WTC11 (cell line): ENCODE data around the gene SUPT3H. TPM values are rescaled to one million over a fixed set of nuclear protein-coding genes. Genes with fewer than 3 reads are reported as not detected.

Source experiments
- ATAC-seq: fragments of 200-7000 bp; cut with Tn5 transposase; 2 replicates; pipeline ENCODE4 v1.10.0; 2021; ENCODE audit warnings: mild to moderate bottlenecking, moderate library complexity
- CTCF ChIA-PET: fragments of 300-600 bp; sonication (Branson Sonifier 250); formaldehyde crosslinking; loops from one replicate; lab custom pipeline; 2021; ENCODE audit warnings: antibody characterized with exemption; lab: Charles Lee
- POLR2A ChIA-PET: fragments of 350-600 bp; sonication (Branson Sonifier 250); formaldehyde crosslinking; loops from one replicate; lab custom pipeline; 2021; ENCODE audit warnings: antibody characterized with exemption; lab: Charles Lee
- DNase-seq: peaks from one replicate; pipeline ENCODE4 v3.0.0; 2021; ENCODE audit warnings: low spot score
- H3K27ac Mint-ChIP-seq: 2 replicates; pipeline ENCODE4 v1.8.0; 2021; ENCODE audit warnings: mixed read lengths
- H3K27me3 Mint-ChIP-seq: 2 replicates; pipeline ENCODE4 v1.8.0; 2021; ENCODE audit warnings: low read depth, mild to moderate bottlenecking, moderate library complexity, mixed read lengths
- H3K36me3 Mint-ChIP-seq: 2 replicates; pipeline ENCODE4 v1.8.0; 2021; ENCODE audit warnings: mixed read lengths
- H3K4me1 Mint-ChIP-seq: 2 replicates; pipeline ENCODE4 v1.8.0; 2022; ENCODE audit warnings: mixed read lengths
- H3K4me3 Mint-ChIP-seq: 2 replicates; pipeline ENCODE4 v1.8.0; 2021; ENCODE audit warnings: mild to moderate bottlenecking, moderate library complexity, mixed read lengths
- H3K9me3 Mint-ChIP-seq: 2 replicates; pipeline ENCODE4 v1.8.0; 2021; ENCODE audit warnings: mixed read lengths
- CBFB ChIP-seq: sonication (generic); formaldehyde crosslinking; IDR thresholded peaks from 2 replicates; pipeline ENCODE4 v1.8.1; 2022; ENCODE audit warnings: mild to moderate bottlenecking, low read depth, missing genetic modification reagents
- CREM ChIP-seq: sonication (generic); formaldehyde crosslinking; IDR thresholded peaks from 2 replicates; pipeline ENCODE4 v1.8.1; 2022; ENCODE audit warnings: mild to moderate bottlenecking, missing genetic modification reagents, moderate library complexity
- ELF4 ChIP-seq: sonication (generic); formaldehyde crosslinking; IDR thresholded peaks from 2 replicates; pipeline ENCODE4 v1.8.1; 2022; ENCODE audit warnings: low read depth, mild to moderate bottlenecking, moderate library complexity, missing genetic modification reagents
- EMX1 ChIP-seq: fragments of 250-450 bp; sonication (Bioruptor Pico); IDR thresholded peaks from 2 replicates; pipeline ENCODE4 v1.8.0; 2021; ENCODE audit warnings: mild to moderate bottlenecking
- ESRRA ChIP-seq: sonication (generic); formaldehyde crosslinking; IDR thresholded peaks from 2 replicates; pipeline ENCODE4 v1.8.1; 2022; ENCODE audit warnings: mild to moderate bottlenecking, missing genetic modification reagents, borderline replicate concordance
- FOXK1 ChIP-seq: sonication (generic); formaldehyde crosslinking; IDR thresholded peaks from 2 replicates; pipeline ENCODE4 v1.8.0; 2022; ENCODE audit warnings: mild to moderate bottlenecking, moderate library complexity, missing genetic modification reagents
- FOXP1 ChIP-seq: sonication (generic); formaldehyde crosslinking; IDR thresholded peaks from 2 replicates; pipeline ENCODE4 v1.8.0; 2022; ENCODE audit warnings: missing genetic modification reagents, mild to moderate bottlenecking, moderate library complexity, borderline replicate concordance
- GABPB1 ChIP-seq: sonication (generic); formaldehyde crosslinking; IDR thresholded peaks from 2 replicates; pipeline ENCODE4 v1.8.1; 2023; ENCODE audit warnings: mild to moderate bottlenecking, missing genetic modification reagents
- GTF2I ChIP-seq: fragments of 250-450 bp; sonication (Bioruptor Pico); conservative IDR thresholded peaks from 2 replicates; pipeline ENCODE4 v1.4.0; 2021; ENCODE audit warnings: mild to moderate bottlenecking
- JAZF1 ChIP-seq: fragments of 250-450 bp; sonication (Bioruptor Pico); IDR thresholded peaks from 2 replicates; pipeline ENCODE4 v1.9.0; 2021; ENCODE audit warnings: moderate library complexity, mild to moderate bottlenecking, inconsistent platforms
- JUN ChIP-seq: sonication (generic); formaldehyde crosslinking; IDR thresholded peaks from 2 replicates; pipeline ENCODE4 v1.8.0; 2023; ENCODE audit warnings: mild to moderate bottlenecking, missing genetic modification reagents
- KAT7 ChIP-seq: sonication (generic); formaldehyde crosslinking; IDR thresholded peaks from 2 replicates; pipeline ENCODE4 v1.8.1; 2023; ENCODE audit warnings: missing genetic modification reagents, mild to moderate bottlenecking, borderline replicate concordance
- NR2C2 ChIP-seq: sonication (generic); formaldehyde crosslinking; IDR thresholded peaks from 2 replicates; pipeline ENCODE4 v1.8.0; 2022; ENCODE audit warnings: mild to moderate bottlenecking, missing genetic modification reagents
- OVOL2 ChIP-seq: fragments of 250-450 bp; sonication (Bioruptor Pico); IDR thresholded peaks from 2 replicates; pipeline ENCODE4 v1.9.0; 2021; ENCODE audit warnings: mild to moderate bottlenecking, borderline replicate concordance
- SMAD4 ChIP-seq: sonication (generic); formaldehyde crosslinking; IDR thresholded peaks from 2 replicates; pipeline ENCODE4 v1.8.0; 2022; ENCODE audit warnings: mild to moderate bottlenecking, missing genetic modification reagents
- SOX15 ChIP-seq: fragments of 250-450 bp; sonication (Bioruptor Pico); IDR thresholded peaks from 2 replicates; pipeline ENCODE4 v1.9.0; 2021; ENCODE audit warnings: mild to moderate bottlenecking
- SP1 ChIP-seq: sonication (generic); formaldehyde crosslinking; conservative IDR thresholded peaks from 2 replicates; pipeline ENCODE4 v1.8.1; 2022; ENCODE audit warnings: missing genetic modification reagents
- STAT6 ChIP-seq: sonication (generic); formaldehyde crosslinking; conservative IDR thresholded peaks from 2 replicates; pipeline ENCODE4 v1.8.1; 2023; ENCODE audit warnings: mild to moderate bottlenecking, low read depth, missing genetic modification reagents, moderate library complexity
- TP53 ChIP-seq: sonication (generic); formaldehyde crosslinking; IDR thresholded peaks from 2 replicates; pipeline ENCODE4 v1.8.1; 2023; ENCODE audit warnings: mild to moderate bottlenecking, missing genetic modification reagents
- ZMAT4 ChIP-seq: fragments of 250-450 bp; sonication (Bioruptor Pico); IDR thresholded peaks from 2 replicates; pipeline ENCODE4 v1.9.0; 2021; ENCODE audit warnings: mild to moderate bottlenecking
- ZNF138 ChIP-seq: sonication (generic); formaldehyde crosslinking; conservative IDR thresholded peaks from 2 replicates; pipeline ENCODE4 v1.8.1; 2022; ENCODE audit warnings: mild to moderate bottlenecking, moderate library complexity, missing genetic modification reagents
- ZNF263 ChIP-seq: sonication (generic); formaldehyde crosslinking; IDR thresholded peaks from 2 replicates; pipeline ENCODE4 v1.8.1; 2022; ENCODE audit warnings: low read depth, mild to moderate bottlenecking, moderate library complexity, missing genetic modification reagents
- ZNF317 ChIP-seq: sonication (generic); formaldehyde crosslinking; IDR thresholded peaks from 2 replicates; pipeline ENCODE4 v1.8.1; 2023; ENCODE audit warnings: low read depth, mild to moderate bottlenecking, moderate library complexity, missing genetic modification reagents, borderline replicate concordance
- ZNF423 ChIP-seq: fragments of 250-450 bp; sonication (Bioruptor Pico); IDR thresholded peaks from 2 replicates; pipeline ENCODE4 v2.1.2; 2022; ENCODE audit warnings: mild to moderate bottlenecking, moderate library complexity
- ZNF671 ChIP-seq: fragments of 250-450 bp; sonication (Bioruptor Pico); IDR thresholded peaks from 2 replicates; pipeline ENCODE4 v1.8.0; 2021; ENCODE audit warnings: mild to moderate bottlenecking
- total RNA-seq: library from RNA; stranded (reverse); gene quantifications from 3 replicates; pipeline ENCODE4 v1.2.3, GENCODE V29; 2021
- TF ChIP-seq, protein P1 (sequence below): sonication (generic); formaldehyde crosslinking; IDR thresholded peaks from 2 replicates; pipeline ENCODE4 v1.8.0; 2023; ENCODE audit warnings: mild to moderate bottlenecking, missing genetic modification reagents
- TF ChIP-seq, protein P2 (sequence below): sonication (generic); formaldehyde crosslinking; IDR thresholded peaks from 2 replicates; pipeline ENCODE4 v1.8.0; 2022; ENCODE audit warnings: missing genetic modification reagents
- TF ChIP-seq, protein P3 (sequence below): sonication (generic); formaldehyde crosslinking; IDR thresholded peaks from 2 replicates; pipeline ENCODE4 v1.8.1; 2022; ENCODE audit warnings: missing genetic modification reagents, borderline replicate concordance

The SUPT3H gene
- total RNA-seq, 1 experiment from 2014 or later, result 15.3 TPM

DNA sequence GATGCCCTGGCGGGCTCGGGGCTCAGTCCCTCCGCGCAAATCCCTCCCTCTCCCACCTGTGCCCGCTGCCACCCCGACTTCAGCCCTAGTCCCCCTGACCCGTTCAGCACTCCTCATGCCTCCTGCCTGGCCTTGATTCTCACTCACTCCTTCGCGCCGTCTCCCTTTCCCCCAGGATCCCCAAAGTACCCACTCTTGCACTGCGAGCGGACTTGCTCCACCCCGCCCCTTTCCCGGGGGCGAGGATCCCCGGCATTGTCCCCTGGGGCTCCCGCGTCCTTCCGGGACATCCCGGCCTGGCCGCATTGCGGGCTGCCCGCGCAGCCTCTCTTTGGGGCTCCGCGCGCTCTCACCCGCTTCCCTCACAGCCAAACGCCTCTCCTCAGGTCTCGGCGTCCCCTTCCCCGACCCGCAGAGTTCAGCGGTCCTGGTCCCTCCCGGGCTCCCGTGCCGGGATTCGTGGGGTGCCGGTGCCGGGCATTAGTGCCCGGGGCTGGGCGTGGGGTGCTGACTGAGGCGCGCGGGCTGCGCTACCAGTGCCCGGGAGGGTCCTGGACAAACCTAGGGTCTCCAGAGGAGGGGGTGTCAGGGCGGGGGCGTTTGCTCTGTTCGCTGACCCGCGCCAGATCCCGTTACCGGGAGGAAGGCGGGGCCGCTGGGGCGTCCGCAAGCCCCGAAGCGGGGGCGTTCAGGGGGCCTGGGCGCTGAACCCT is 45.5 kb upstream of the SUPT3H start:
- no peaks in the 10 kb centered on the region for H3K36me3 Mint-ChIP-seq
- peaks cover 85% of the 10 kb centered on the region for H3K27me3 Mint-ChIP-seq
- peaks cover 33% of the 10 kb centered on the region for H3K4me1 Mint-ChIP-seq
- peak; percentile 53 for DNase-seq
- peak; percentile 51 for ATAC-seq
- CTCF ChIA-PET, result interaction anchor here (0.9 to 1.2 kb wide), 4 partner anchors 45 to 768 kb away, joined by 3 to 13 read pairs (median 4); partner anchors contain the start of gene SUPT3H
- peak overlapping the region; percentile 87 for H3K4me3 Mint-ChIP-seq
- no peaks in the 10 kb centered on the region for H3K9me3 Mint-ChIP-seq
- no peak overlapping the region for H3K27ac Mint-ChIP-seq
- POLR2A ChIA-PET, result no interaction called here
- TF ChIP-seq GTF2I (CRISPR knock-in tag) (no peak), ELF4 (CRISPR knock-in tag) (no peak), JAZF1 (CRISPR knock-in tag) (no peak), STAT6 (CRISPR knock-in tag) (no peak), NR2C2 (CRISPR knock-in tag) (no peak), ESRRA (CRISPR knock-in tag) (0 out of 2 replicates have a peak, but pooled peaks have one; percentile 39), ZNF263 (no peak), KAT7 (CRISPR knock-in tag) (0 out of 2 replicates have a peak, but pooled peaks have one; percentile 23), SP1 (CRISPR knock-in tag) (no peak), ZNF317 (CRISPR knock-in tag) (no peak), JUN (CRISPR knock-in tag) (no peak), CBFB (CRISPR knock-in tag) (no peak), ZNF138 (no peak), ZMAT4 (CRISPR knock-in tag) (no peak), SOX15 (CRISPR knock-in tag) (no peak), EMX1 (no peak), CREM (CRISPR knock-in tag) (no peak), SMAD4 (CRISPR knock-in tag) (no peak), TP53 (no peak), FOXK1 (no peak), ZNF423 (no peak), GABPB1 (CRISPR knock-in tag) (0 out of 2 replicates have a peak, but pooled peaks have one; percentile 22), FOXP1 (CRISPR knock-in tag) (no peak; the same call in 1 of the 2 replicates), OVOL2 (CRISPR knock-in tag) (no peak), ZNF671 (CRISPR knock-in tag) (no peak)
- TF ChIP-seq, protein P1, sequence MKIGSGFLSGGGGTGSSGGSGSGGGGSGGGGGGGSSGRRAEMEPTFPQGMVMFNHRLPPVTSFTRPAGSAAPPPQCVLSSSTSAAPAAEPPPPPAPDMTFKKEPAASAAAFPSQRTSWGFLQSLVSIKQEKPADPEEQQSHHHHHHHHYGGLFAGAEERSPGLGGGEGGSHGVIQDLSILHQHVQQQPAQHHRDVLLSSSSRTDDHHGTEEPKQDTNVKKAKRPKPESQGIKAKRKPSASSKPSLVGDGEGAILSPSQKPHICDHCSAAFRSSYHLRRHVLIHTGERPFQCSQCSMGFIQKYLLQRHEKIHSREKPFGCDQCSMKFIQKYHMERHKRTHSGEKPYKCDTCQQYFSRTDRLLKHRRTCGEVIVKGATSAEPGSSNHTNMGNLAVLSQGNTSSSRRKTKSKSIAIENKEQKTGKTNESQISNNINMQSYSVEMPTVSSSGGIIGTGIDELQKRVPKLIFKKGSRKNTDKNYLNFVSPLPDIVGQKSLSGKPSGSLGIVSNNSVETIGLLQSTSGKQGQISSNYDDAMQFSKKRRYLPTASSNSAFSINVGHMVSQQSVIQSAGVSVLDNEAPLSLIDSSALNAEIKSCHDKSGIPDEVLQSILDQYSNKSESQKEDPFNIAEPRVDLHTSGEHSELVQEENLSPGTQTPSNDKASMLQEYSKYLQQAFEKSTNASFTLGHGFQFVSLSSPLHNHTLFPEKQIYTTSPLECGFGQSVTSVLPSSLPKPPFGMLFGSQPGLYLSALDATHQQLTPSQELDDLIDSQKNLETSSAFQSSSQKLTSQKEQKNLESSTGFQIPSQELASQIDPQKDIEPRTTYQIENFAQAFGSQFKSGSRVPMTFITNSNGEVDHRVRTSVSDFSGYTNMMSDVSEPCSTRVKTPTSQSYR (CRISPR knock-in tag), result no peak
- TF ChIP-seq, protein P2, sequence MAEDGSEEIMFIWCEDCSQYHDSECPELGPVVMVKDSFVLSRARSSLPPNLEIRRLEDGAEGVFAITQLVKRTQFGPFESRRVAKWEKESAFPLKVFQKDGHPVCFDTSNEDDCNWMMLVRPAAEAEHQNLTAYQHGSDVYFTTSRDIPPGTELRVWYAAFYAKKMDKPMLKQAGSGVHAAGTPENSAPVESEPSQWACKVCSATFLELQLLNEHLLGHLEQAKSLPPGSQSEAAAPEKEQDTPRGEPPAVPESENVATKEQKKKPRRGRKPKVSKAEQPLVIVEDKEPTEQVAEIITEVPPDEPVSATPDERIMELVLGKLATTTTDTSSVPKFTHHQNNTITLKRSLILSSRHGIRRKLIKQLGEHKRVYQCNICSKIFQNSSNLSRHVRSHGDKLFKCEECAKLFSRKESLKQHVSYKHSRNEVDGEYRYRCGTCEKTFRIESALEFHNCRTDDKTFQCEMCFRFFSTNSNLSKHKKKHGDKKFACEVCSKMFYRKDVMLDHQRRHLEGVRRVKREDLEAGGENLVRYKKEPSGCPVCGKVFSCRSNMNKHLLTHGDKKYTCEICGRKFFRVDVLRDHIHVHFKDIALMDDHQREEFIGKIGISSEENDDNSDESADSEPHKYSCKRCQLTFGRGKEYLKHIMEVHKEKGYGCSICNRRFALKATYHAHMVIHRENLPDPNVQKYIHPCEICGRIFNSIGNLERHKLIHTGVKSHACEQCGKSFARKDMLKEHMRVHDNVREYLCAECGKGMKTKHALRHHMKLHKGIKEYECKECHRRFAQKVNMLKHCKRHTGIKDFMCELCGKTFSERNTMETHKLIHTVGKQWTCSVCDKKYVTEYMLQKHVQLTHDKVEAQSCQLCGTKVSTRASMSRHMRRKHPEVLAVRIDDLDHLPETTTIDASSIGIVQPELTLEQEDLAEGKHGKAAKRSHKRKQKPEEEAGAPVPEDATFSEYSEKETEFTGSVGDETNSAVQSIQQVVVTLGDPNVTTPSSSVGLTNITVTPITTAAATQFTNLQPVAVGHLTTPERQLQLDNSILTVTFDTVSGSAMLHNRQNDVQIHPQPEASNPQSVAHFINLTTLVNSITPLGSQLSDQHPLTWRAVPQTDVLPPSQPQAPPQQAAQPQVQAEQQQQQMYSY (CRISPR knock-in tag), result peak; percentile 61
- TF ChIP-seq, protein P3, sequence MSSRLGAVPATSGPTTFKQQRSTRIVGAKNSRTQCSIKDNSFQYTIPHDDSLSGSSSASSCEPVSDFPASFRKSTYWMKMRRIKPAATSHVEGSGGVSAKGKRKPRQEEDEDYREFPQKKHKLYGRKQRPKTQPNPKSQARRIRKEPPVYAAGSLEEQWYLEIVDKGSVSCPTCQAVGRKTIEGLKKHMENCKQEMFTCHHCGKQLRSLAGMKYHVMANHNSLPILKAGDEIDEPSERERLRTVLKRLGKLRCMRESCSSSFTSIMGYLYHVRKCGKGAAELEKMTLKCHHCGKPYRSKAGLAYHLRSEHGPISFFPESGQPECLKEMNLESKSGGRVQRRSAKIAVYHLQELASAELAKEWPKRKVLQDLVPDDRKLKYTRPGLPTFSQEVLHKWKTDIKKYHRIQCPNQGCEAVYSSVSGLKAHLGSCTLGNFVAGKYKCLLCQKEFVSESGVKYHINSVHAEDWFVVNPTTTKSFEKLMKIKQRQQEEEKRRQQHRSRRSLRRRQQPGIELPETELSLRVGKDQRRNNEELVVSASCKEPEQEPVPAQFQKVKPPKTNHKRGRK (CRISPR knock-in tag), result no peak
